Measurements from ENCODE around the gene LILRA6. TPM values are rescaled to one million over a fixed set of nuclear protein-coding genes. Genes with fewer than 3 reads are reported as not detected.

The LILRA6 gene
- total and polyA plus RNA-seq, 2 of the 8 experiments (the other 6 are each of a cell fraction or from before 2014, with no cell fraction given), result not detected

- TF ChIP-seq MAFK (IDR thresholded peaks at IDR 0.05; ENCODE audit: low read depth, low read length), result no peak
- no peak for TF ChIP-seq HDAC6 (IDR thresholded peaks at IDR 0.05; ENCODE audit: low read depth, low read length)
- TF ChIP-seq YY1 (IDR thresholded peaks at IDR 0.05; ENCODE audit: low read depth, low read length), result no peak
- TF ChIP-seq, protein P1, sequence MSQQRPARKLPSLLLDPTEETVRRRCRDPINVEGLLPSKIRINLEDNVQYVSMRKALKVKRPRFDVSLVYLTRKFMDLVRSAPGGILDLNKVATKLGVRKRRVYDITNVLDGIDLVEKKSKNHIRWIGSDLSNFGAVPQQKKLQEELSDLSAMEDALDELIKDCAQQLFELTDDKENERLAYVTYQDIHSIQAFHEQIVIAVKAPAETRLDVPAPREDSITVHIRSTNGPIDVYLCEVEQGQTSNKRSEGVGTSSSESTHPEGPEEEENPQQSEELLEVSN (IDR thresholded peaks at IDR 0.05), result no peak
- TF ChIP-seq, protein P2, sequence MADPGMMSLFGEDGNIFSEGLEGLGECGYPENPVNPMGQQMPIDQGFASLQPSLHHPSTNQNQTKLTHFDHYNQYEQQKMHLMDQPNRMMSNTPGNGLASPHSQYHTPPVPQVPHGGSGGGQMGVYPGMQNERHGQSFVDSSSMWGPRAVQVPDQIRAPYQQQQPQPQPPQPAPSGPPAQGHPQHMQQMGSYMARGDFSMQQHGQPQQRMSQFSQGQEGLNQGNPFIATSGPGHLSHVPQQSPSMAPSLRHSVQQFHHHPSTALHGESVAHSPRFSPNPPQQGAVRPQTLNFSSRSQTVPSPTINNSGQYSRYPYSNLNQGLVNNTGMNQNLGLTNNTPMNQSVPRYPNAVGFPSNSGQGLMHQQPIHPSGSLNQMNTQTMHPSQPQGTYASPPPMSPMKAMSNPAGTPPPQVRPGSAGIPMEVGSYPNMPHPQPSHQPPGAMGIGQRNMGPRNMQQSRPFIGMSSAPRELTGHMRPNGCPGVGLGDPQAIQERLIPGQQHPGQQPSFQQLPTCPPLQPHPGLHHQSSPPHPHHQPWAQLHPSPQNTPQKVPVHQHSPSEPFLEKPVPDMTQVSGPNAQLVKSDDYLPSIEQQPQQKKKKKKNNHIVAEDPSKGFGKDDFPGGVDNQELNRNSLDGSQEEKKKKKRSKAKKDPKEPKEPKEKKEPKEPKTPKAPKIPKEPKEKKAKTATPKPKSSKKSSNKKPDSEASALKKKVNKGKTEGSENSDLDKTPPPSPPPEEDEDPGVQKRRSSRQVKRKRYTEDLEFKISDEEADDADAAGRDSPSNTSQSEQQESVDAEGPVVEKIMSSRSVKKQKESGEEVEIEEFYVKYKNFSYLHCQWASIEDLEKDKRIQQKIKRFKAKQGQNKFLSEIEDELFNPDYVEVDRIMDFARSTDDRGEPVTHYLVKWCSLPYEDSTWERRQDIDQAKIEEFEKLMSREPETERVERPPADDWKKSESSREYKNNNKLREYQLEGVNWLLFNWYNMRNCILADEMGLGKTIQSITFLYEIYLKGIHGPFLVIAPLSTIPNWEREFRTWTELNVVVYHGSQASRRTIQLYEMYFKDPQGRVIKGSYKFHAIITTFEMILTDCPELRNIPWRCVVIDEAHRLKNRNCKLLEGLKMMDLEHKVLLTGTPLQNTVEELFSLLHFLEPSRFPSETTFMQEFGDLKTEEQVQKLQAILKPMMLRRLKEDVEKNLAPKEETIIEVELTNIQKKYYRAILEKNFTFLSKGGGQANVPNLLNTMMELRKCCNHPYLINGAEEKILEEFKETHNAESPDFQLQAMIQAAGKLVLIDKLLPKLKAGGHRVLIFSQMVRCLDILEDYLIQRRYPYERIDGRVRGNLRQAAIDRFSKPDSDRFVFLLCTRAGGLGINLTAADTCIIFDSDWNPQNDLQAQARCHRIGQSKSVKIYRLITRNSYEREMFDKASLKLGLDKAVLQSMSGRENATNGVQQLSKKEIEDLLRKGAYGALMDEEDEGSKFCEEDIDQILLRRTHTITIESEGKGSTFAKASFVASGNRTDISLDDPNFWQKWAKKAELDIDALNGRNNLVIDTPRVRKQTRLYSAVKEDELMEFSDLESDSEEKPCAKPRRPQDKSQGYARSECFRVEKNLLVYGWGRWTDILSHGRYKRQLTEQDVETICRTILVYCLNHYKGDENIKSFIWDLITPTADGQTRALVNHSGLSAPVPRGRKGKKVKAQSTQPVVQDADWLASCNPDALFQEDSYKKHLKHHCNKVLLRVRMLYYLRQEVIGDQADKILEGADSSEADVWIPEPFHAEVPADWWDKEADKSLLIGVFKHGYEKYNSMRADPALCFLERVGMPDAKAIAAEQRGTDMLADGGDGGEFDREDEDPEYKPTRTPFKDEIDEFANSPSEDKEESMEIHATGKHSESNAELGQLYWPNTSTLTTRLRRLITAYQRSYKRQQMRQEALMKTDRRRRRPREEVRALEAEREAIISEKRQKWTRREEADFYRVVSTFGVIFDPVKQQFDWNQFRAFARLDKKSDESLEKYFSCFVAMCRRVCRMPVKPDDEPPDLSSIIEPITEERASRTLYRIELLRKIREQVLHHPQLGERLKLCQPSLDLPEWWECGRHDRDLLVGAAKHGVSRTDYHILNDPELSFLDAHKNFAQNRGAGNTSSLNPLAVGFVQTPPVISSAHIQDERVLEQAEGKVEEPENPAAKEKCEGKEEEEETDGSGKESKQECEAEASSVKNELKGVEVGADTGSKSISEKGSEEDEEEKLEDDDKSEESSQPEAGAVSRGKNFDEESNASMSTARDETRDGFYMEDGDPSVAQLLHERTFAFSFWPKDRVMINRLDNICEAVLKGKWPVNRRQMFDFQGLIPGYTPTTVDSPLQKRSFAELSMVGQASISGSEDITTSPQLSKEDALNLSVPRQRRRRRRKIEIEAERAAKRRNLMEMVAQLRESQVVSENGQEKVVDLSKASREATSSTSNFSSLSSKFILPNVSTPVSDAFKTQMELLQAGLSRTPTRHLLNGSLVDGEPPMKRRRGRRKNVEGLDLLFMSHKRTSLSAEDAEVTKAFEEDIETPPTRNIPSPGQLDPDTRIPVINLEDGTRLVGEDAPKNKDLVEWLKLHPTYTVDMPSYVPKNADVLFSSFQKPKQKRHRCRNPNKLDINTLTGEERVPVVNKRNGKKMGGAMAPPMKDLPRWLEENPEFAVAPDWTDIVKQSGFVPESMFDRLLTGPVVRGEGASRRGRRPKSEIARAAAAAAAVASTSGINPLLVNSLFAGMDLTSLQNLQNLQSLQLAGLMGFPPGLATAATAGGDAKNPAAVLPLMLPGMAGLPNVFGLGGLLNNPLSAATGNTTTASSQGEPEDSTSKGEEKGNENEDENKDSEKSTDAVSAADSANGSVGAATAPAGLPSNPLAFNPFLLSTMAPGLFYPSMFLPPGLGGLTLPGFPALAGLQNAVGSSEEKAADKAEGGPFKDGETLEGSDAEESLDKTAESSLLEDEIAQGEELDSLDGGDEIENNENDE (IDR thresholded peaks at IDR 0.05; ENCODE audit: insufficient replicate concordance, low read length), result no peak
- TF ChIP-seq CHD1 (IDR thresholded peaks at IDR 0.05; ENCODE audit: low read depth, low read length), result no peak
Measured at GRCh38 chr19:54254195-54254906, 11.8 kb upstream of the LILRA6 start (continued).
